Measurements from ENCODE around the gene UBE2H. TPM values are rescaled to one million over a fixed set of nuclear protein-coding genes. Genes with fewer than 3 reads are reported as not detected.

The UBE2H gene
- total RNA-seq, 1 donor from 2014 or later, result 99.1 TPM

GRCh38 chr7:129785685-129786514 lies 166.9 kb downstream of the UBE2H start:
- no peak for DNase-seq (ENCODE audit: low spot score, unreplicated experiment)
- Mint-ChIP-seq H3K4me3 (ENCODE audit: low read depth) (peak overlapping the region; percentile 9), H3K4me1 (ENCODE audit: low read depth) (peaks cover 7% of the 10 kb centered on the region), H3K27me3 (peaks cover 83% of the 10 kb centered on the region), H3K9me3 (ENCODE audit: low read depth) (no peaks in the 10 kb centered on the region), H3K36me3 (ENCODE audit: insufficient read depth) (no peaks in the 10 kb centered on the region), H3K27ac (no peak overlapping the region)
- TF ChIP-seq CTCF (IDR thresholded peaks at IDR 0.05; ENCODE audit: unreplicated experiment), result no peak

- H3K4me3 Mint-ChIP-seq (ENCODE audit: low read depth), result no peak overlapping the region
- TF ChIP-seq CTCF (IDR thresholded peaks at IDR 0.05; ENCODE audit: unreplicated experiment), result no peak
- peaks cover 81% of the 10 kb centered on the region for H3K27me3 Mint-ChIP-seq
- H3K27ac Mint-ChIP-seq, result no peak overlapping the region
- H3K36me3 Mint-ChIP-seq (ENCODE audit: insufficient read depth), result no peaks in the 10 kb centered on the region
- H3K4me1 Mint-ChIP-seq (ENCODE audit: low read depth), result peaks cover 7% of the 10 kb centered on the region
- H3K9me3 Mint-ChIP-seq (ENCODE audit: low read depth), result no peaks in the 10 kb centered on the region
- no peak for DNase-seq (ENCODE audit: low spot score, unreplicated experiment)
Measured at GRCh38 chr7:129784783-129785684, 167.7 kb downstream of the UBE2H start.

- no peak for DNase-seq (ENCODE audit: low spot score, unreplicated experiment)
- peaks cover 75% of the 10 kb centered on the region for H3K27me3 Mint-ChIP-seq
- no peak for TF ChIP-seq CTCF (IDR thresholded peaks at IDR 0.05; ENCODE audit: unreplicated experiment)
- H3K4me1 Mint-ChIP-seq (ENCODE audit: low read depth), result peaks cover 7% of the 10 kb centered on the region
- no peak overlapping the region for H3K27ac Mint-ChIP-seq
- H3K9me3 Mint-ChIP-seq (ENCODE audit: low read depth), result no peaks in the 10 kb centered on the region
- H3K36me3 Mint-ChIP-seq (ENCODE audit: insufficient read depth), result no peaks in the 10 kb centered on the region
- no peak overlapping the region for H3K4me3 Mint-ChIP-seq (ENCODE audit: low read depth)
Measured at GRCh38 chr7:129784437-129784782, 168.3 kb downstream of the UBE2H start.

GRCh38 chr7:129783584-129783919 lies 169.2 kb downstream of the UBE2H start:
- peaks cover 67% of the 10 kb centered on the region for H3K27me3 Mint-ChIP-seq
- no peaks in the 10 kb centered on the region for H3K36me3 Mint-ChIP-seq (ENCODE audit: insufficient read depth)
- no peak for DNase-seq (ENCODE audit: low spot score, unreplicated experiment)
- no peak overlapping the region for H3K27ac Mint-ChIP-seq
- no peaks in the 10 kb centered on the region for H3K9me3 Mint-ChIP-seq (ENCODE audit: low read depth)
- H3K4me3 Mint-ChIP-seq (ENCODE audit: low read depth), result no peak overlapping the region
- H3K4me1 Mint-ChIP-seq (ENCODE audit: low read depth), result peaks cover 7% of the 10 kb centered on the region
- TF ChIP-seq CTCF (IDR thresholded peaks at IDR 0.05; ENCODE audit: unreplicated experiment), result no peak

- no peak for TF ChIP-seq CTCF (IDR thresholded peaks at IDR 0.05; ENCODE audit: unreplicated experiment)
- DNase-seq (ENCODE audit: low spot score, unreplicated experiment), result no peak
- Mint-ChIP-seq H3K9me3 (ENCODE audit: low read depth) (no peaks in the 10 kb centered on the region), H3K4me3 (ENCODE audit: low read depth) (no peak overlapping the region), H3K27me3 (peaks cover 69% of the 10 kb centered on the region), H3K27ac (no peak overlapping the region), H3K36me3 (ENCODE audit: insufficient read depth) (no peaks in the 10 kb centered on the region), H3K4me1 (ENCODE audit: low read depth) (peaks cover 10% of the 10 kb centered on the region)
Measured at GRCh38 chr7:129782818-129783583, 169.8 kb downstream of the UBE2H start.

Measured in progenitor cell of endocrine pancreas (in vitro differentiated cells).